Measurements from ENCODE around the gene URAD. TPM values are rescaled to one million over a fixed set of nuclear protein-coding genes. Genes with fewer than 3 reads are reported as not detected.

The URAD gene
- total RNA-seq, 4 donors from 2014 or later, result not detected

DNA sequence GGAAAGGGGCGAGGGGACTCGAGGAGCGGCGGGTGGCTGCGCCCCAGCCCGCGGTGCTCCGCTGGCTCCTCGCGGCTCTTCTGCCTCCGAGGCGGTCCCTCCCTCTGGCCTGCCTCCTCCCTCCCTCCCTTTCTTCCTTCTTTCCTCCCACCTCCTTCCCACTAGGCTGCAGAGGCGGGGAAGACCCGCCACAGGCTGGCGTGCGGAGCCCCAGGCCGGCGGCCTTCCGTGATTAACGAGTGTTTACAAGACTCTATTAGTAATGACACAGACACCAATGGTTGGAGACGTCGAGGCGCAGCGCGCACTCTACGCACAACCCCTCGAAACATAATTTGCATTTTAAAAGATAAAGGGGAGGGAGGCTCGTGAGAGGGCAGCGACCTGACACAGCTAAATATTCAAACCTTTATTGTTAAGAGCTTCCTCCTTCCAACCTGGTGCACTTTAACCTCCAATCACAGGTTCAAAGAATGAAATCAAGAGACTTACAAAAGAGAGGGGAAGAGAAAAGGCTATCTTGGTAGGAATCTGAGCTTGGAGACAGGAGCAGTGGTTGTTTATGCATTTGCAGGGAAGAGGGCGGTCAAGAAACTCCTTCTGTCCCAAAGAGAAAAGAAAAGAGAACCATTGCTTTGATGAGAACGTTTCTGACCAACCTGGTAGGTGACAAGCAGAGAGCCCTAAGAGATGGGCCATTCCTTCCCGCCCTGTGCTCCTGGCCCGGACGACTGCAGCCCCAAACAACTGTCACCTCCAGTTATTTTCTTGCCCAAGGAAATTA, 19.2 kb downstream of the URAD start, which contains the start of gene CDX2:
TSS of gene CDX2 (minus strand) at position 234 of the 784 bp plus-strand sequence. CDS start 309 bp downstream, outside the sequence.
- Histone ChIP-seq H3K27ac (replicated peaks in 1 of 4) (no peak within 1 kb of the TSS), H3K27me3 (peaks cover 0 to 100% (median 70%) of the 10 kb centered on the region in 4 donors), H3K4me1 (peaks cover 7 to 43% (median 35%) of the 10 kb centered on the region in 4 donors), H3K4me3 (no peak within 1 kb of the TSS), H3K36me3 (no peaks in the 10 kb centered on the region), H3K9me3 (no peaks in the 10 kb centered on the region)
- TF ChIP-seq, protein P1, sequence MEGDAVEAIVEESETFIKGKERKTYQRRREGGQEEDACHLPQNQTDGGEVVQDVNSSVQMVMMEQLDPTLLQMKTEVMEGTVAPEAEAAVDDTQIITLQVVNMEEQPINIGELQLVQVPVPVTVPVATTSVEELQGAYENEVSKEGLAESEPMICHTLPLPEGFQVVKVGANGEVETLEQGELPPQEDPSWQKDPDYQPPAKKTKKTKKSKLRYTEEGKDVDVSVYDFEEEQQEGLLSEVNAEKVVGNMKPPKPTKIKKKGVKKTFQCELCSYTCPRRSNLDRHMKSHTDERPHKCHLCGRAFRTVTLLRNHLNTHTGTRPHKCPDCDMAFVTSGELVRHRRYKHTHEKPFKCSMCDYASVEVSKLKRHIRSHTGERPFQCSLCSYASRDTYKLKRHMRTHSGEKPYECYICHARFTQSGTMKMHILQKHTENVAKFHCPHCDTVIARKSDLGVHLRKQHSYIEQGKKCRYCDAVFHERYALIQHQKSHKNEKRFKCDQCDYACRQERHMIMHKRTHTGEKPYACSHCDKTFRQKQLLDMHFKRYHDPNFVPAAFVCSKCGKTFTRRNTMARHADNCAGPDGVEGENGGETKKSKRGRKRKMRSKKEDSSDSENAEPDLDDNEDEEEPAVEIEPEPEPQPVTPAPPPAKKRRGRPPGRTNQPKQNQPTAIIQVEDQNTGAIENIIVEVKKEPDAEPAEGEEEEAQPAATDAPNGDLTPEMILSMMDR (IDR thresholded peaks at IDR 0.05), result no peak
- TF ChIP-seq POLR2A (IDR thresholded peaks at IDR 0.05; ENCODE audit: low read depth) (no peak), POLR2AphosphoS5 (IDR thresholded peaks at IDR 0.05) (no peak), EP300 (IDR thresholded peaks at IDR 0.05) (no peak)
- intact Hi-C loops (cut with DNase I), result no loop called here
- 3% methylated on average over 29 of the region's 34 CpGs for WGBS
- no peak for DNase-seq (ENCODE audit: extremely low spot score)

DNA sequence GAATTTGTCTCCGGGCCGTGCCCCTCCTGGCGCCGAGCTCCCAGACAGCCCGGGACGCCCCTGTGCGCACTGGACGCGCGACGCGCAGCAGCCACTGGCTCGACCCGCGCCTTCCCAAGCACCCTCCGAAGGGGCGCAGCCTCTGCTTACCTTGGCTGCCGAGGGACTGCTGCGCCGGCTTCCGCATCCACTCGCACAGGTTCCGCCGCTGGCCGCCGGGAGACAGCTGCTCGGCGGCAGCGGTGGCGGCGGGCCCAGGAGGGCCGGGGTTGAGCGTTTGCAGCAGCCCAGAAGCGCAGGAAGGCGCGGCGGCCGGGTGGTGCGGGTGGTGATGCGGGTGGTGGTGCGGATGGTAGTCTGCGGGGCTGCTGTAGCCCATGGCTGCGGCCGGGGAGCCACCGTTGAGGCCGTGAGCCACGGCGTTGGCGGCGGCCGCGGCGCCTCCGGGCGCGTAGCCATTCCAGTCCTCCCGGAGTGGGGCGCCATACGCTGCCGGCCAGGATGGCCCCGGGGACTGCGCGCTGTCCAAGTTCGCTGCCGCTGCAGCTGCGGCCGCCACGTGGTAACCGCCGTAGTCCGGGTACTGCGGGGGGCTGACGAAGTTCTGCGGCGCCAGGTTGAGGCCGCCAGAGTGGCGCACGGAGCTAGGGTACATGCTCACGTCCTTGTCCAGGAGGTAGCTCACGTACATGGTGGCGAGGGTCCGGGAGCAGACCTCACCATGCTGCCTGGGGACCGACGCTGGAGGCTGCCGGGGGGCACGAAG, 20.0 kb downstream of the URAD start:
- Histone ChIP-seq H3K27me3 (peaks cover 0 to 98% (median 73%) of the 10 kb centered on the region in 4 donors), H3K27ac (replicated peaks in 1 of 4) (no peak overlapping the region), H3K4me3 (no peak overlapping the region), H3K9me3 (no peaks in the 10 kb centered on the region), H3K36me3 (no peaks in the 10 kb centered on the region), H3K4me1 (peaks cover 7 to 43% (median 35%) of the 10 kb centered on the region in 4 donors)
- no peak for DNase-seq (ENCODE audit: extremely low spot score)
- intact Hi-C loops (cut with DNase I), result no loop called here
- WGBS, result 0% methylated on average over 1 of the region's 86 CpGs
- TF ChIP-seq POLR2A (IDR thresholded peaks at IDR 0.05; ENCODE audit: low read depth), result no peak
- no peak for TF ChIP-seq EP300 (IDR thresholded peaks at IDR 0.05)
- TF ChIP-seq, protein P1 (IDR thresholded peaks at IDR 0.05), result no peak
- TF ChIP-seq POLR2AphosphoS5 (IDR thresholded peaks at IDR 0.05), result no peak

DNA sequence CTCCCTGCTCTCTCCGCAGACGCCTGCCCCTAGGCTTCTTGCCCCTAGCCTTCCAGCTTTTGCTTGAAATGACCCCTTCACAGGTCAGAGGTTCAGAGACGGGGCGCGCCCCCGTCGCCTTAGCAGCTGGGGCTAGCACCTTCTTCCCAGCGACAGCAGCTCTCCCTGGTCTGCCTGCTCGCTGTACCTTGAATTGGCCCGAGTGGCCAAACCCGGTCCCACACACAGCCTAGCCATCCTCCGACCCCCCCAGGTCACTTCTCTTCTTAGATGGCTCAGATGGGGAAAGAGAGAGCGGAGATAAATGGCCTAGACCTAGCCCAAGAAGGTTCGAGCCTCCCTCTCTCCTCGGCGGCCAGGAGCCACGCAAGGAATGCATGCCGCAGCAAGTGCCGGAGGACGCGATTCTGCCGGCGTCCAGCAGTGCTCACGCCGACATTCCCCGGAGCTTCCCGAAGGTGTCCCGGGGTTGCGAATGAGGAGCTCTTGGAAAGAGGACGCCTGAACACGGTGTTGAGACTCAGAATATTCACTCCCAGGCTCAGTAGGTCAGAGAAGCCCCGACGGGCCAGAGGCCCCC, 20.7 kb downstream of the URAD start:
- intact Hi-C loops (cut with DNase I), result no loop called here
- H3K4me3 ChIP-seq, result no peak overlapping the region
- TF ChIP-seq, protein P1 (IDR thresholded peaks at IDR 0.05), result no peak
- TF ChIP-seq EP300 (IDR thresholded peaks at IDR 0.05) (no peak), POLR2AphosphoS5 (IDR thresholded peaks at IDR 0.05) (no peak), POLR2A (IDR thresholded peaks at IDR 0.05; ENCODE audit: low read depth) (no peak)
- H3K27ac ChIP-seq (replicated peaks in 1 of 4), result no peak overlapping the region
- no peaks in the 10 kb centered on the region for H3K9me3 ChIP-seq
- H3K4me1 ChIP-seq, result peaks cover 7 to 43% (median 35%) of the 10 kb centered on the region in 4 donors
- 1% methylated on average over 11 of the region's 33 CpGs for WGBS
- peaks cover 0 to 98% (median 76%) of the 10 kb centered on the region in 4 donors for H3K27me3 ChIP-seq
- no peak for DNase-seq (ENCODE audit: extremely low spot score)
- no peaks in the 10 kb centered on the region for H3K36me3 ChIP-seq

DNA sequence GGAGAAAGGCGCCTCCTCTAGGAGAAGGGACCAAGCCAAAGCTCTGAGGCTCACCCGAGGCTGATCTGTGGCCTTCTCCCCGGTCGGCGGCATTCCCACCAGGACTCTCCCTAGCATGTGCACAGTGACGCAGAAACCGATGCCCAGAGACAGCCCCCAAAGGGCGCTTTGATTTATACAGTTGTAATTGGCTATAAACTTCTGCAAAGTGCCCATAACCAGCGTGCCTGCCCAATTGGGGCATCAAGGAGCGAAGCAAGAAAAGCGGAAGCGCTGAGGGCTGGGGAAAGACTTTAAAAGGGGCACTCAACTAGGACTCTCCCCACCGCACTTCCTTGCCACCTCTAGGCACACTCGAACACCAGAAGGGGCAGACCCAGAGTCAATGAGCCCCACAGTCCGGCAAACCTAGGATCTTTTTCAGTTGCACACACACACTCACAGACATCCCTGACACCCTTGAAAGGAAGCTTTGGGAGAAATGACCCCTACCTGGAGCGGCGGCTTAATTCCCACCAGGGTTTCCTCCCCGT, 21.2 kb downstream of the URAD start:
- TF ChIP-seq, protein P1 (IDR thresholded peaks at IDR 0.05), result no peak
- TF ChIP-seq POLR2AphosphoS5 (IDR thresholded peaks at IDR 0.05) (no peak), EP300 (IDR thresholded peaks at IDR 0.05) (no peak), POLR2A (IDR thresholded peaks at IDR 0.05; ENCODE audit: low read depth) (no peak)
- Histone ChIP-seq H3K4me3 (no peak overlapping the region), H3K27ac (replicated peaks in 1 of 4) (no peak overlapping the region), H3K4me1 (peaks cover 7 to 43% (median 35%) of the 10 kb centered on the region in 4 donors), H3K9me3 (no peaks in the 10 kb centered on the region), H3K27me3 (peaks cover 0 to 98% (median 80%) of the 10 kb centered on the region in 4 donors), H3K36me3 (no peaks in the 10 kb centered on the region)
- intact Hi-C loops (cut with DNase I), result no loop called here
- no peak for DNase-seq (ENCODE audit: extremely low spot score)
- WGBS, result 3% methylated on average over 14 of the region's 18 CpGs
